H9 (cell line): ENCODE data around the gene CALCOCO1. TPM values are rescaled to one million over a fixed set of nuclear protein-coding genes. Genes with fewer than 3 reads are reported as not detected.

Source experiments
- DNase-seq: peaks from one replicate; pipeline ENCODE4 v3.0.0-alpha.2; 2017
- H2AFZ ChIP-seq: one replicate; pipeline ENCODE4 v1.6.1; 2013; ENCODE audit warnings: mild to moderate bottlenecking, low read length, control low read depth, moderate library complexity
- H2AK5ac ChIP-seq: 2 replicates; pipeline ENCODE4 v1.6.1; 2013; ENCODE audit warnings: low read length, control low read depth, mixed read lengths; ENCODE audit not compliant: insufficient read length
- H2BK120ac ChIP-seq: one replicate; pipeline ENCODE4 v1.6.1; 2013; ENCODE audit warnings: low read depth, mild to moderate bottlenecking, low read length, control low read depth, inconsistent platforms; ENCODE audit not compliant: poor library complexity, severe bottlenecking
- H2BK12ac ChIP-seq: 2 replicates; pipeline ENCODE4 v1.6.1; 2013; ENCODE audit warnings: low read length, control low read depth, mixed read lengths, low read depth; ENCODE audit not compliant: insufficient read length
- H2BK15ac ChIP-seq: 2 replicates; pipeline ENCODE4 v1.6.1; 2013; ENCODE audit warnings: low read depth, low read length, control low read depth
- H2BK20ac ChIP-seq: one replicate; pipeline ENCODE4 v1.6.1; 2013; ENCODE audit warnings: low read depth, mild to moderate bottlenecking, low read length, control low read depth, inconsistent platforms; ENCODE audit not compliant: poor library complexity, severe bottlenecking
- H2BK5ac ChIP-seq: 2 replicates; pipeline ENCODE4 v1.6.1; 2013; ENCODE audit warnings: low read length, control low read depth, mixed read lengths; ENCODE audit not compliant: insufficient read length
- H3K14ac ChIP-seq: 2 replicates; pipeline ENCODE4 v1.6.1; 2013; ENCODE audit warnings: low read length, control low read depth; ENCODE audit not compliant: insufficient read depth
- H3K18ac ChIP-seq: 2 replicates; pipeline ENCODE4 v1.6.1; 2013; ENCODE audit warnings: low read depth, mild to moderate bottlenecking, mixed read lengths, low read length, control low read depth; ENCODE audit not compliant: insufficient read length
- H3K23ac ChIP-seq: 2 replicates; pipeline ENCODE4 v1.6.1; 2013; ENCODE audit warnings: low read length, control low read depth, mixed read lengths, low read depth; ENCODE audit not compliant: insufficient read length
- H3K23me2 ChIP-seq: 2 replicates; pipeline ENCODE4 v1.6.1; 2013; ENCODE audit warnings: low read depth, mild to moderate bottlenecking, mixed read lengths, low read length, control low read depth; ENCODE audit not compliant: insufficient read length, poor library complexity, severe bottlenecking
- H3K27ac ChIP-seq: 2 replicates; pipeline ENCODE4 v1.5.1; 2013; ENCODE audit warnings: low read length, control low read depth, mixed read lengths, low read depth; ENCODE audit not compliant: insufficient read length
- H3K27me3 ChIP-seq: 2 replicates; pipeline ENCODE4 v1.6.1; 2013; ENCODE audit warnings: low read length, control low read depth, inconsistent platforms; ENCODE audit not compliant: insufficient read depth
- H3K4ac ChIP-seq: 2 replicates; pipeline ENCODE4 v1.6.1; 2013; ENCODE audit warnings: low read depth, mild to moderate bottlenecking, control low read depth, inconsistent platforms, low read length, moderate library complexity
- H3K4me1 ChIP-seq: 2 replicates; pipeline ENCODE4 v1.6.1; 2013; ENCODE audit warnings: low read length, control low read depth, inconsistent platforms; ENCODE audit not compliant: insufficient read depth
- H3K4me2 ChIP-seq: 2 replicates; pipeline ENCODE4 v1.6.1; 2013; ENCODE audit warnings: low read length, control low read depth, mixed read lengths; ENCODE audit not compliant: insufficient read length, insufficient read depth
- H3K56ac ChIP-seq: 2 replicates; pipeline ENCODE4 v1.6.1; 2013; ENCODE audit warnings: low read depth, mild to moderate bottlenecking, mixed read lengths, low read length, control low read depth; ENCODE audit not compliant: insufficient read length
- H3K79me1 ChIP-seq: 2 replicates; pipeline ENCODE4 v1.6.1; 2013; ENCODE audit warnings: low read depth, mild to moderate bottlenecking, moderate library complexity, low read length, control low read depth, inconsistent platforms; ENCODE audit not compliant: insufficient read depth, poor library complexity, severe bottlenecking
- H3K79me2 ChIP-seq: 2 replicates; pipeline ENCODE4 v1.6.1; 2013; ENCODE audit warnings: low read length, control low read depth, inconsistent platforms; ENCODE audit not compliant: insufficient read depth
- H3K9ac ChIP-seq: 2 replicates; pipeline ENCODE4 v1.6.1; 2013; ENCODE audit warnings: low read length, control low read depth, mixed read lengths; ENCODE audit not compliant: insufficient read length; ENCODE audit errors: extremely low read depth
- H3K9me3 ChIP-seq: one replicate; pipeline ENCODE4 v1.6.1; 2013; ENCODE audit warnings: low read depth, low read length, inconsistent platforms; ENCODE audit not compliant: control insufficient read depth
- H3T11ph ChIP-seq: one replicate; pipeline ENCODE4 v1.6.1; 2013; ENCODE audit warnings: mild to moderate bottlenecking, low read length, control low read depth, inconsistent platforms
- H4K20me1 ChIP-seq: one replicate; pipeline ENCODE4 v1.6.1; 2013; ENCODE audit not compliant: control insufficient read depth, insufficient read length, insufficient read depth
- H4K5ac ChIP-seq: 2 replicates; pipeline ENCODE4 v1.6.1; 2013; ENCODE audit warnings: low read depth, mild to moderate bottlenecking, mixed read lengths, low read length, control low read depth; ENCODE audit not compliant: insufficient read length
- H4K8ac ChIP-seq: replicated peaks from 2 replicates; pipeline ENCODE4 v1.6.1; 2013; ENCODE audit warnings: low read length, control low read depth, mixed read lengths, low read depth; ENCODE audit not compliant: insufficient read length
- H4K91ac ChIP-seq: 2 replicates; pipeline ENCODE4 v1.6.1; 2013; ENCODE audit warnings: low read depth, mild to moderate bottlenecking, moderate library complexity, mixed read lengths, low read length, control low read depth; ENCODE audit not compliant: insufficient read length
- H3K27ac Mint-ChIP-seq, 3 experiments: 2 replicates in 2 of 3; 3 replicates in 1 of 3; pipeline ENCODE4 v1.8.0; 2020 to 2021; ENCODE audit warnings: mixed read lengths in 3 of 3, mild to moderate bottlenecking in 1 of 3, moderate library complexity in 1 of 3
- H3K27me3 Mint-ChIP-seq: 2 replicates; pipeline ENCODE4 v1.8.0; 2021; ENCODE audit warnings: low read depth, mild to moderate bottlenecking, moderate library complexity, mixed read lengths
- H3K36me3 Mint-ChIP-seq, 3 experiments: 2 replicates in 2 of 3; 3 replicates in 1 of 3; pipeline ENCODE4 v1.8.0; 2020 to 2021; ENCODE audit warnings: low read depth in 3 of 3, mixed read lengths in 3 of 3; ENCODE audit not compliant: insufficient read depth in 1 of 3
- H3K4me1 Mint-ChIP-seq, 2 experiments: 2 replicates each; pipeline ENCODE4 v1.8.0; 2020; ENCODE audit warnings: mixed read lengths in 2 of 2
- H3K4me3 Mint-ChIP-seq, 2 experiments: 2 replicates in 1 of 2; 3 replicates in 1 of 2; pipeline ENCODE4 v1.8.0; 2020 to 2021; ENCODE audit warnings: mild to moderate bottlenecking in 2 of 2, mixed read lengths in 2 of 2, moderate library complexity in 1 of 2
- H3K9me3 Mint-ChIP-seq, 2 experiments: 2 replicates in 1 of 2; 3 replicates in 1 of 2; pipeline ENCODE4 v1.8.0; 2020; ENCODE audit warnings: mild to moderate bottlenecking in 2 of 2, mixed read lengths in 2 of 2, moderate library complexity in 1 of 2
- WGBS: extraction: QIAGEN DNeasy Blood & Tissue Kit; methylation state at CpG from one replicate; pipeline ENCODE4 v1.1.7; 2013; ENCODE audit warnings: missing lambda C conversion rate, low lambda C conversion rate, mixed read lengths; ENCODE audit not compliant: insufficient read length; ENCODE audit errors: extremely low coverage; 5-methylcytosine and 5-hydroxymethylcytosine counted together
- total RNA-seq: library from RNA; stranded (reverse); gene quantifications from 2 replicates; pipeline ENCODE4 v1.2.1, GENCODE V29; 2021
- TF ChIP-seq, protein P1 (sequence below): fragments of 200-600 bp; sonication (generic); conservative IDR thresholded peaks from 3 replicates; pipeline ENCODE4 v1.8.0; 2021; ENCODE audit warnings: antibody characterized with exemption, mild to moderate bottlenecking

Gene CALCOCO1
- total RNA-seq, 1 experiment from 2014 or later = 22.3 TPM

DNA sequence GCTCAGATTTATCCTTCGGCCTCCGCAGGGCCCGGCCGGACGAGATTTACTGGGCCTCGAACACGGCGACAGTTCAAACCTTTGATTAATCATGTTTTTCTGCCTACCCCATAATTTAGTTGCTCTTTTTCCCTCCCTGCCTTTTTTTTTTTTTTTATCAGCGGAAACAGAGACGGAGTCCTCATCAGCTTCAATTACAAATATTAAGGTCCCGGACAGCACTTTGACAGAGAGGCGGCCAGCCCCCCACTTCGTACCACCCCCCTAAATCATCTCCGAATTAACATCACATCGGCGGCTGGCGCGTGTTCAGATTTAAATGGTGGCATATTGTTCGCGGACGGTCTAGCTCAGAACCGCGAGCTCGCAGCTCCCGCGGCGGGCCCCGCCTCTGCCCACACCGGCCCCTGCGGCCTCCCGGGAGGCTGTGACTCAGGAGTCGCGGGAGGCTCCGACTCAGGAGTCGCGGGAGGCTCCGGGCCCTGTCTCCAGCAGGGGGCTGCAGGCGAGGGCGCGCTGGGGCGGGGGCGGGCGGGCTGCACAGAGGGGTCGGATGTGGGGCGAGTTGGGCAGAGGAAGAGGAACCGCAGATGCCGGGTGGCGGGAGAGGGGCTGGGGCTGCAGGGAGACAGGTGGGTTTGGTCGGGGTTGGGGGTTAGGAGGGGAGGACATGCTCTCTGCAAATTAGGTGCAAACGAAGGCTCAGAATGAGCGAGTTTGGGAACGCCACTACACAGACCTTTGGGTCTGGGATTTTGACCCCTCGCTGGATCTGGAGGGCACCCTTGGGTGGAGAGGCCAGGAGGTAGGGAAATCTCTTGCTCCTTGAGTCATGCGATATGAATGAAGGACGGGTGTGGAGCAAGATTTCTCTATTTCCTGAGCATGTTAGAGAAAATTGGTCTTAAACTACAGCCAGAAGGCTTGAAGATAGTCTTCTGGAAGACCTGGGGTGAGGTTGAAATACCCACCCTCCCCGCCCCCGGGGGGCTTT lies 31.8 kb downstream of the CALCOCO1 start:
- WGBS = no CpG with 5 or more reads among the region's 57 CpGs
- no peak overlapping the region for H3K9ac ChIP-seq

More for the DNA sequence above, 31.8 kb downstream of the CALCOCO1 start:
- Histone ChIP-seq H3K56ac (no peak overlapping the region), H3K23me2 (peaks cover 17% of the 10 kb centered on the region), H3K23ac (no peak overlapping the region), H3K14ac (no peak overlapping the region), H3K18ac (no peak overlapping the region), H4K8ac (no peak overlapping the region), H3K4ac (no peak overlapping the region), H2BK15ac (no peak overlapping the region; the same call in 1 of the 2 replicates), H2BK20ac (no peak overlapping the region), H2BK5ac (no peak overlapping the region), H3K79me1 (no peaks in the 10 kb centered on the region), H3K4me1 (no peaks in the 10 kb centered on the region; the same call in 1 of the 2 replicates), H2BK12ac (no peak overlapping the region), H2AK5ac (no peak overlapping the region), H4K20me1 (no peaks in the 10 kb centered on the region), H4K5ac (no peak overlapping the region), H2AFZ (no peak overlapping the region), H3K27me3 (peaks cover 4% of the 10 kb centered on the region; the same call in 1 of the 2 replicates), H3K4me2 (peak overlapping the region; percentile 49), H2BK120ac (no peak overlapping the region), H3K9me3 (no peaks in the 10 kb centered on the region), H3K79me2 (no peaks in the 10 kb centered on the region), H4K91ac (no peak overlapping the region), H3T11ph (no peak overlapping the region), H3K27ac (no peak overlapping the region)
- TF ChIP-seq, protein P1, sequence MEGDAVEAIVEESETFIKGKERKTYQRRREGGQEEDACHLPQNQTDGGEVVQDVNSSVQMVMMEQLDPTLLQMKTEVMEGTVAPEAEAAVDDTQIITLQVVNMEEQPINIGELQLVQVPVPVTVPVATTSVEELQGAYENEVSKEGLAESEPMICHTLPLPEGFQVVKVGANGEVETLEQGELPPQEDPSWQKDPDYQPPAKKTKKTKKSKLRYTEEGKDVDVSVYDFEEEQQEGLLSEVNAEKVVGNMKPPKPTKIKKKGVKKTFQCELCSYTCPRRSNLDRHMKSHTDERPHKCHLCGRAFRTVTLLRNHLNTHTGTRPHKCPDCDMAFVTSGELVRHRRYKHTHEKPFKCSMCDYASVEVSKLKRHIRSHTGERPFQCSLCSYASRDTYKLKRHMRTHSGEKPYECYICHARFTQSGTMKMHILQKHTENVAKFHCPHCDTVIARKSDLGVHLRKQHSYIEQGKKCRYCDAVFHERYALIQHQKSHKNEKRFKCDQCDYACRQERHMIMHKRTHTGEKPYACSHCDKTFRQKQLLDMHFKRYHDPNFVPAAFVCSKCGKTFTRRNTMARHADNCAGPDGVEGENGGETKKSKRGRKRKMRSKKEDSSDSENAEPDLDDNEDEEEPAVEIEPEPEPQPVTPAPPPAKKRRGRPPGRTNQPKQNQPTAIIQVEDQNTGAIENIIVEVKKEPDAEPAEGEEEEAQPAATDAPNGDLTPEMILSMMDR = peak; percentile 47; the same call in 2 of the 3 replicates
- Mint-ChIP-seq H3K36me3 (no peaks in the 10 kb centered on the region), H3K4me1 (peaks cover 28 to 40% of the 10 kb centered on the region in 2 experiments), H3K4me3 (peak overlapping the region; percentile 59 to 75), H3K27ac (peak overlapping the region in 1 of 3 experiments; percentile 18; a peak in 3 of 7 replicates), H3K9me3 (peaks cover 2 to 3% of the 10 kb centered on the region in 2 experiments; a peak in 1 of 5 replicates), H3K27me3 (peaks cover 61% of the 10 kb centered on the region)
- peak; percentile 79 for DNase-seq
